ENCODE results near the gene GIT1.

Gene GIT1

DNA sequence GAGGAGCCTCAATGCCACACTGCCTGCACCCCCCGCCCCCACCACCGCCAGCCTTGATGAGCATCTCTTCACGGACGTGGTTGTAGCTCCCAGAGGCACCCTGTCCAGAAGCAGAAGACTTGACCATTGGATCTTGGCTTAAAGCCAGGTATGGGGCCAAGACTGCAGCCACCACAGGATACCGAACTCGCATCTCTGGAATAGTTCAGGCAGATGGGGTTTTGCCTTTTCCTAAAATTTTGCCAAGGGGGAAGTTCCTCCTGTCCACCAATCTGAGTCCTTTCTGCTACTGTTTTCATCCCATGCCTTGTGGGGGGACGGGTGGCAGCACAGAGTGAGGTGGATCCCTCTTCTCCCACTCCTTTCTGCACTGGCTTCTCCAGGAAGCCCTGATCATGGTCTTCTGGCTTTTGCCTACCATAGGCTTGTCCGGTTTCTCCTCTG, 32.3 kb upstream of the GIT1 start:
- Histone ChIP-seq H3K27ac (no peak overlapping the region), H3K36me3 (no peaks in the 10 kb centered on the region; the same call in 1 of the 2 replicates), H3K4me3 (ENCODE audit: low read depth, low read length) (no peak overlapping the region), H3K9me3 (ENCODE audit: severe bottlenecking) (no peaks in the 10 kb centered on the region), H3K27me3 (ENCODE audit: insufficient read depth, low read depth, severe bottlenecking) (peaks cover 2% of the 10 kb centered on the region)
- DNase-seq: no peak
- no peak for TF ChIP-seq CTCF (IDR thresholded peaks at IDR 0.05; ENCODE audit: low read depth, low read length)

- Histone ChIP-seq H3K36me3 (no peaks in the 10 kb centered on the region; the same call in 1 of the 2 replicates), H3K9me3 (ENCODE audit: severe bottlenecking) (no peaks in the 10 kb centered on the region), H3K4me3 (ENCODE audit: low read depth, low read length) (no peak overlapping the region), H3K27ac (no peak overlapping the region), H3K27me3 (ENCODE audit: insufficient read depth, low read depth, severe bottlenecking) (peaks cover 6% of the 10 kb centered on the region)
- DNase-seq: no peak
- no peak for TF ChIP-seq CTCF (IDR thresholded peaks at IDR 0.05; ENCODE audit: low read depth, low read length)
Observed at GRCh38 chr17:29620779-29621500, 31.5 kb upstream of the GIT1 start.

GRCh38 chr17:29620271-29620670, 30.8 kb upstream of the GIT1 start:
- H3K27me3 ChIP-seq (ENCODE audit: insufficient read depth, low read depth, severe bottlenecking): peaks cover 6% of the 10 kb centered on the region
- TF ChIP-seq CTCF (IDR thresholded peaks at IDR 0.05; ENCODE audit: low read depth, low read length): no peak
- no peaks in the 10 kb centered on the region for H3K9me3 ChIP-seq (ENCODE audit: severe bottlenecking)
- H3K36me3 ChIP-seq: no peaks in the 10 kb centered on the region; the same call in 1 of the 2 replicates
- H3K4me3 ChIP-seq (ENCODE audit: low read depth, low read length): no peak overlapping the region
- H3K27ac ChIP-seq: no peak overlapping the region
- no peak for DNase-seq

- Histone ChIP-seq H3K9me3 (ENCODE audit: severe bottlenecking) (no peaks in the 10 kb centered on the region), H3K36me3 (no peaks in the 10 kb centered on the region; the same call in 1 of the 2 replicates), H3K27ac (no peak overlapping the region), H3K27me3 (ENCODE audit: insufficient read depth, low read depth, severe bottlenecking) (peaks cover 6% of the 10 kb centered on the region), H3K4me3 (ENCODE audit: low read depth, low read length) (no peak overlapping the region)
- no peak for DNase-seq
- TF ChIP-seq CTCF (IDR thresholded peaks at IDR 0.05; ENCODE audit: low read depth, low read length): peak; percentile 51
Observed at GRCh38 chr17:29619251-29619650, 29.8 kb upstream of the GIT1 start.

DNA sequence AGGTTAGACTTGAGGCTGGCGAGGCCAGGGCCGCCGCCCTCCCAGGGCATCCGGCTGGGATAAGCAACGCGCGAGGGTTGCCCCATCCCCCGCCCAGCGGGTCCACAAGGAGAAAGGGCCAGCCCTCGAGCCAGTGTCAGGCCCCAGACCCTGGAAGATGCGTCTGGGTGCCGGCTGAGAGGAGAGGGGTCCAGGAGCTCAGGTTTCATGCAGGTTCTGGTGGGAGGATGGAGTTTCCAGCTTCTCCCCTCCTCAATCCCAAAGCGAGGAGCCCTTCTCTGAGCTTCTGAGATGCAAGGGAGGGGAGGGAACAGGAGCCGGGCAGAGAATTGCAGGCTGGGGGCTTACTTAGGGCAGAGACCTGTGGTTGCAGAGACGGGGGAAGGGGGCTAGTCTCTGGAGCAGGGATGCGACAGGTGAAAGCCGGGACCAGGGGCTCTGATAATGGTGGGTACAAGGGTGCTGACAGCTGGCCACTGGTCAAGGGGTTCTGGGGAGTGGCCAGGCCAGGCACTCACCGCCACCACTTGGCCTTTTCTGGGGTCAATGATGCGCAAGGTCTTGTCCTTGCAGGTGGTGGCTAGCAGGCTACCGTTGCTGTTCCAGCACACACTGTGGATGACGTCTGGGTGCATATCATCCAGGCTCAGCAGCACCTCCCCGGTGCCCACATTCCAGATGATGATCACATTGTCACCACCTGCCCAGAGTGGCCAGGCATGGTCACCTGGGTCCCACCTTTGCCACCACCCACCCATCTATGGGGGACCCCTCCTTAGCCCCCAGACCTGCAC, 29.0 kb upstream of the GIT1 start:
- no peak for TF ChIP-seq CTCF (IDR thresholded peaks at IDR 0.05; ENCODE audit: low read depth, low read length)
- DNase-seq: no peak
- Histone ChIP-seq H3K27ac (no peak overlapping the region), H3K9me3 (ENCODE audit: severe bottlenecking) (no peaks in the 10 kb centered on the region), H3K36me3 (no peaks in the 10 kb centered on the region; the same call in 1 of the 2 replicates), H3K4me3 (ENCODE audit: low read depth, low read length) (no peak overlapping the region), H3K27me3 (ENCODE audit: insufficient read depth, low read depth, severe bottlenecking) (peaks cover 6% of the 10 kb centered on the region)

Measured in WERI-Rb-1 (cell line).